Amygdala (tissue), 56 donors: ENCODE measurements around the gene CTSG.
"Not testable (repeated sequence)": the region's sequence is repeated elsewhere in the genome, so short reads cannot be mapped to it uniquely, and the experiment has no call there.

Experiments used
- DNase-seq, 56 donors: peaks; one replicate each; lab custom pipeline; 2025; lab: John Stamatoyannopoulos, UW

CTSG gene, protein sequence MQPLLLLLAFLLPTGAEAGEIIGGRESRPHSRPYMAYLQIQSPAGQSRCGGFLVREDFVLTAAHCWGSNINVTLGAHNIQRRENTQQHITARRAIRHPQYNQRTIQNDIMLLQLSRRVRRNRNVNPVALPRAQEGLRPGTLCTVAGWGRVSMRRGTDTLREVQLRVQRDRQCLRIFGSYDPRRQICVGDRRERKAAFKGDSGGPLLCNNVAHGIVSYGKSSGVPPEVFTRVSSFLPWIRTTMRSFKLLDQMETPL

GRCh38 chr14:24576182-24576581 lies at the start of gene CTSG:
TSS of gene CTSG (minus strand) at chr14:24576250. CDS start at chr14:24576223, 27 bp downstream.
- no peak for DNase-seq

DNA sequence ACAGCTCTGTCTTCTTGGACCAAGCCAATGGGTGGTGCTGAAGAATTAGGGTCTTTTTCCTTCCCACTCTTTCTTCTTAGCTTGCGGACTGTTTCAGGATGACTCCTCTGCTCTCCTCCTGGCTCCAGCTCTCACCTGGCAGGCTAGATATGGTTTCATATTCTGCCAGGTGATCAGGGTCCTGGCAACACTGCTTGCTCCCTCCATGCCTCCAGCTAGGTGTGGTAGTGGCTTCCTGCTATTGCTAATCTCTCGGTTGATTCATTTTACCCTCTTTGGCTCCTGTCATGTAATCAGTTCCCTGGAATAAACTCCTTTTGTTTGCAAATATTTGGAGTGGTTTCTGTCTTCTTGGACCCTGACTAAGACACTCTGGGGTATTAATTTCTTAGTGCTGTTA lies 37.7 kb upstream of the CTSG start:
- DNase-seq: no peak

GRCh38 chr14:24613241-24613640 lies 37.2 kb upstream of the CTSG start:
- DNase-seq: no peak

GRCh38 chr14:24612196-24612595 lies 36.1 kb upstream of the CTSG start:
- no peak for DNase-seq

GRCh38 chr14:24609655-24610344 lies 33.8 kb upstream of the CTSG start, which contains the start of gene GZMH:
TSS of gene GZMH (minus strand) at chr14:24609685. CDS start at chr14:24609613, 72 bp downstream.
- DNase-seq: no peak

GRCh38 chr14:24607635-24608514 lies 31.8 kb upstream of the CTSG start:
- DNase-seq: no peak

DNA sequence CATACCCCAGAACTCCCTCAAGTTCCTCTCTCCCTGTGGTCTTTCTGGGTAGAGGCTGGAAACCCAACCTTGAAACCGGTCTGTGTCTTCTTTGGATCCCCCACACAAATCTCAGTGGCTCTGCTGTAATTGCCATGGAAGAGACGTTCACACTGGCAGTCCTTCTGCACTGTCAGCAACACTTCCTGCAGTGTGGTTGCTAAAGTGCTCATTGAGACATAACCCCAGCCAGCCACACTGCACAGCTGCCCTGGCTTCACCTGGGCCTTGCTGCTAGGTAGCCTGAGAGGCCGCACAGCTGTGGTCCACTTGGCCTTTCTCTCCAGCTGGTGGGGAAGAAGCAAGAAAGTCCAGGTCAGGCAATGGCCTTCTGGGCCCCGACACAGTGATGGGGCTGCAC lies 31.0 kb upstream of the CTSG start:
- no peak for DNase-seq

DNA sequence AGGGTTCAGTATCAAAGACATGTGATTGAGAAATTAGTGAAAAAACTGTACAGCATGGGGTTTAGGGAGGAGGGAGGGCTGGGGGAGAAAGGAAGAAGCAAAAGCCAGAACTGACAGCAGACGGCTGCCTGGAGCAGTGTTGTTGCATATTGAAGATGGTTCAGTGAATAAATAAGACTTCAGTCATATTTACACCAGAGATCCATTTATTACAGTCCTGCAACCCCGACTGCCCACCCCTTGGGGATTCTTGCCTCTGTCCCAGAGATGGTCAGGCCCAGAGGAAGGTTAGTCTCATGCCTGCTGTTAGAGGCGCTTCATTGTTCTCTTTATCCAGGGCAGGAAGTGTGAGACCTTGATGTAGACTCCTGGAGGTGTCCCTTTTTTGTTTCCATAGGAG lies 30.2 kb upstream of the CTSG start:
- DNase-seq: no peak

DNA sequence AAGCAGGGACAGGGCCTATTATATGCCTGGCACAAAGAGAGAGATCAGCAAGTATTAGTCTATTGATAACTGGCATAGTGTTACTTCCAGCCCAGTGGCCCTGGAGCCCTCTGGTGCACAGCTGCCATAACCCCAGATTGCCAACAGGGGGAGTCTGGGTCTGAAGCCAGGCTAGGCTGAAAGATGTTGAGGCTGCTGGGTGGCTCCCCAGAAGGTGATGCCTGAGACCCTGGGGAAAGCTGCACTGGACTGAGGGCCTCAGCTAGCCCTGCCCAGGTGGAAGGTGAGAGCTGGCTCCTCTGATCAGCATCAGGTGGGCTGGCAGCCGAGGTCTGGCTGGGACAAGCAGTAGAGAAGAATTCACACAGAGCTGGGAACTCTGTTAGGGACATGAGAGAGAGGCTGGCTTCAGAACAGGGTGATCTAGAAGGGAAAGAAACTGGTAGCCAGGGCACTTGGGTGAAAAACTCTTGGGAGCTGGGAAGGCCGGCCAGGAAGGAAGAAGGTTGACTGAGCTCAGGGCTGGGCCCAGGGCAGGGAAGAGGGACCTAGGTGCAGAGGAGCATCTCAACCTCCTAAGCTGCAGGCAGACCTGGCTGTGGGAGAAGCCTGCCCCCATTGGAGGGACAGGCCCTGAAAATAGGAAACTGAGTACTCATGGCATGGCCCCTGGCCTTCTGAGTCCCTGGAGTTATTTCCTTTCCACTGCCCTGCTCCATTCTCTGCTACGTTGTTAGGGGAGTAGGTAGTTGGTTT lies 29.6 kb upstream of the CTSG start:
- DNase-seq: no peak

GRCh38 chr14:24597403-24597802 lies 21.4 kb upstream of the CTSG start:
- no peak for DNase-seq

DNA sequence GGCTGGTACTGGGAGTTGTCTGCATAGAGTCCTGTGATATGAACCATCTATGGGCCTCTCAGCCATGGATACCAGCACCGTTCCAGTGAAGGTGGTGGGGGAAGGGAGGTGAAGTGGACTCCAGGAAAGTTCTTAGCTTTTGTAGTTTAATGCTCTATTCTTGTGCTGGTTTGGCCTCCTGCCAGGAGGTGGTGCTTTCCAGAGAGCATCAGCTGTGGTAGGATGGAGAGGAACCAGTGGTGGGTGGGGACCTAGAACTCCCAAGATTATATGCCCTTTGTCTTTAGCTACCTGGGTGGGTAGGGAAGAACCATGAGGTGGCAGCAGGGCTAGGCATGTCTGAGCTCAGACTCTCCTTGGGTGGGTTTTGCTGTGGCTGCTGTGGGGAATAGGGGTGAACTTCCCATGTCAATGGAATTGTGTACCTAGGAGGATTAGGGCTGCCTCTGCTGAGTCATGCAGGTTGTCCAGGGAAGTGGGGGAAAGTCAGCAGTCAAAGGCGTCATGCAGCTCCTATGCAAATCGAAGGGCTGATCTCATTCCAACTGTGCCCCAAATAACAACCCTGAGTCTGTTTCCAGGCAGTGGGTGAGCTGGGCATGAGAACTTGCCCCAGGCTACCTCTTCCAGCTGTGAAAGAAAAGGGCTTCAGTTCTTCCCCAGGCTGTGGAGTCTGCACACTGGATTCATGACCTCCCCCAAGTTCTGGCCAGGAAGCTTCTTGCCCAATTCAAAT lies 19.2 kb upstream of the CTSG start:
- DNase-seq: no peak

- DNase-seq: not testable (repeated sequence)
Observed at GRCh38 chr14:24591004-24591403, 15.0 kb upstream of the CTSG start.

GRCh38 chr14:24584402-24584801 lies 8.4 kb upstream of the CTSG start:
- not testable (repeated sequence) for DNase-seq

DNA sequence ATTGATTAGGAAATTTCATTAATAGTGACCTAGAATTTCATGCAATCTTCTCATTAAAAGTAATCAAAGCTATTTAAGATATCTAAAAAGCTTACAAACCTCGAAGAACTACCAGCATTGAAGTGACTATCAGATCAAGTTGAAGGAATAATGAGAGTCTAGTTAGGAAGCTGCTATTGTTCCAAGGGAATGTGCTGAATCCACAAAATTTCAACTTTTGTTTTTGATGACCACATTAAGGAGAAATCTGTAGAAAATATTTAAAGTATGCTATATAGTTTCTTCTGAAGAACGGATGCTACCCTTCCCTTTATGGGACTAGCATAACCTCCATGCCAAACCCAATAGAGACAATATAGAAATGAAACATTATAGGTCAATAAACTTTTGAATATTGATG lies 2.5 kb upstream of the CTSG start:
- DNase-seq: no peak

DNA sequence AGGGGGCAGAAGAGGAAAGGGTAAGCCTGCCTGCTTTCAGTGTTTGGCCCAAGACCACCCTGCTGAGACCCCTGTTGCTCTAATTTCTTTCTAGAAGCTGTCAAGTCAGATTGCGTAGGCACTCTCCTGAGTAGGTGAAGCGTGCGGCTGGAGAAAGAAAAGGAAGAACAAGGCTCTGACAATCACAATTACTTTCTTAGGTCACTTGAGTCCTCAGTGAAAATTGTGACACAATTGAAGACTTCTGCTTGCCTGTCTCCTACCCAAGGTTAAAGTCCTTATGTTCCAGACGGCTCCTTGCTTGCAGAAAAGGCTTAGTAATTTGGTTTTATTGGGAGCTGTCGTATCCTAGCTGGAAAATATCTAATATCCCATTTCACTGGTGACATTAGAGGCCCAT lies 721 bp upstream of the CTSG start:
- DNase-seq: no peak

DNA sequence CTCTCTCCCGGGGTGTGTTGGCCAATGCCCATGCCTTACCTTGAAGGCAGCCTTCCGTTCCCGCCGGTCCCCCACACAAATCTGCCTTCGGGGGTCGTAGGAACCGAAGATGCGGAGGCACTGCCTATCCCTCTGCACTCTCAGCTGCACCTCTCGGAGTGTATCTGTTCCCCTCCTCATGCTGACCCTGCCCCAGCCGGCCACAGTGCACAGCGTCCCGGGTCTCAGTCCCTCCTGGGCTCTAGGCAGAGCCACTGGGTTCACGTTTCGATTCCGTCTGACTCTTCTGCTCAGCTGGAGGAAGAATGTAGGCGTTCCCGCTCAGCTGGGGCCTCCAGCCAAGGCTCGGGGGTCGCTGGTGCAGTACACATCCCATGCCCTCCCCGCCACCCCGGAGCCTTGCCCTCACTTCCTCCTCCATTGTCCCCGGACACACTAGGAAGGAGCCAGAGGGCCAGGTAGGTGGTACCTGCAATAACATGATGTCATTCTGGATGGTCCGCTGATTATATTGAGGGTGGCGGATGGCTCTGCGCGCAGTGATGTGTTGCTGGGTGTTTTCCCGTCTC lies 1.8 kb downstream of the CTSG start:
- no peak for DNase-seq

- no peak for DNase-seq
Observed at GRCh38 chr14:24566318-24566717, 9.7 kb downstream of the CTSG start.

DNA sequence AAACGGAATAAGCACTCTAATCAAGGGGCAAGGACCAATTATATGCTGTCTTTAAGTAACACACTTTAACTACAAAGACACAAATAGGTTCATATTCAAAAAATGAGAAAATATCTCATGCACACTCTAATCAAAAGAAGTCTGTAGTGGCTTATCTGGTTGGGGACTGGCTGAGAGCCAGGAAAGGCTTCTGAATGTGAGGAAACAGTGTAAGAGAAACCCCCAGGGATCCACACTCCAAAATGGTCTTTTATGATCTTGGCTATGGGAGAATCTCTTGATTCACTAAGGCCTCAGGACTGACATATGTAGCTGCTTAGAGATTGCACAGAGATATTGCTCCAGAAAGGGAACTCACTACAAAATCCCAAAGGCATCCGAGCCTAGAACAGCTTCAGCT lies 10.3 kb downstream of the CTSG start:
- no peak for DNase-seq

GRCh38 chr14:24563505-24563904 lies 12.5 kb downstream of the CTSG start:
- DNase-seq: no peak

DNA sequence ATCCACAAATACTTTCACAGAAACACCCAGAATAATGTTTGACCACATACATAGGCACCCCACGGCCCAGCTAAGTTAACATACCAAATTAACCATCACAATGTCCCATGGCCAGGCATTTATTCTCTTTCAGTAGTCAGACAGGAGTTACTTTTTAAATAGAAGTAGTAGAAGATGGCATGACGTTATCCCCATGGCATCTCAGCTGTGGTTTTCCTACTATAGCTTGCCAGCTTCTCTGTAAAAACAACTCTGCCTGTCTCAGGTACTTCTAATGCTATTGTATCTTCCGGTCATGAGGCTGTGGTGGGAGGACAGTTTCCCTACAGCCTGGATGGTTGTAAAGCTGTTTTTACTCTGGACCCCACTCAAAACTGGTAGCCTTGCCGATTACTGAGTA lies 19.3 kb downstream of the CTSG start:
- DNase-seq: no peak
